ENCODE results near the gene SH3PXD2A.

- TF ChIP-seq ZNF335 (tag by site-specific recombination; conservative IDR thresholded peaks at IDR 0.05) (no peak), ZNF121 (tag by site-specific recombination; IDR thresholded peaks at IDR 0.05) (no peak), ZNF2 (tag by site-specific recombination; IDR thresholded peaks at IDR 0.05) (no peak), ZBTB49 (tag by site-specific recombination; IDR thresholded peaks at IDR 0.05; ENCODE audit: low read depth) (no peak), FEZF1 (tag by site-specific recombination; IDR thresholded peaks at IDR 0.05) (no peak), ZNF362 (tag by site-specific recombination; IDR thresholded peaks at IDR 0.05) (no peak), ZNF274 (IDR thresholded peaks at IDR 0.05; ENCODE audit: low read length) (no peak), ZNF274 (tag by site-specific recombination; IDR thresholded peaks at IDR 0.05; ENCODE audit: borderline replicate concordance) (no peak), SP7 (tag by site-specific recombination; IDR thresholded peaks at IDR 0.05) (no peak)
Measured at GRCh38 chr10:103808780-103809179, 46.6 kb downstream of the SH3PXD2A start.
